Stimulated activated CD8-positive, alpha-beta memory T cell treated with anti-CD3 and anti-CD28 coated beads, Interleukin-2, amount 100 ng/mL, for 1 hour (primary cell): Measurements from ENCODE around the gene PHOX2A.
A peak's percentile ranks its signal among the peaks of the same experiment; 100 is the strongest.

Experiments
- DNase-seq, 2 donors: peaks; one replicate each; pipeline ENCODE4 v3.0.0-alpha.2; 2020; ENCODE audit warnings: low read depth in 2 of 2

The PHOX2A gene

GRCh38 chr11:72233773-72234513, 10.0 kb downstream of the PHOX2A start:
- no peak for DNase-seq

- DNase-seq, result no peak
These were observed 10.8 kb downstream of the PHOX2A start for GRCh38 chr11:72233056-72233772.

GRCh38 chr11:72232260-72233055, 11.5 kb downstream of the PHOX2A start:
- DNase-seq, result no peak

DNA sequence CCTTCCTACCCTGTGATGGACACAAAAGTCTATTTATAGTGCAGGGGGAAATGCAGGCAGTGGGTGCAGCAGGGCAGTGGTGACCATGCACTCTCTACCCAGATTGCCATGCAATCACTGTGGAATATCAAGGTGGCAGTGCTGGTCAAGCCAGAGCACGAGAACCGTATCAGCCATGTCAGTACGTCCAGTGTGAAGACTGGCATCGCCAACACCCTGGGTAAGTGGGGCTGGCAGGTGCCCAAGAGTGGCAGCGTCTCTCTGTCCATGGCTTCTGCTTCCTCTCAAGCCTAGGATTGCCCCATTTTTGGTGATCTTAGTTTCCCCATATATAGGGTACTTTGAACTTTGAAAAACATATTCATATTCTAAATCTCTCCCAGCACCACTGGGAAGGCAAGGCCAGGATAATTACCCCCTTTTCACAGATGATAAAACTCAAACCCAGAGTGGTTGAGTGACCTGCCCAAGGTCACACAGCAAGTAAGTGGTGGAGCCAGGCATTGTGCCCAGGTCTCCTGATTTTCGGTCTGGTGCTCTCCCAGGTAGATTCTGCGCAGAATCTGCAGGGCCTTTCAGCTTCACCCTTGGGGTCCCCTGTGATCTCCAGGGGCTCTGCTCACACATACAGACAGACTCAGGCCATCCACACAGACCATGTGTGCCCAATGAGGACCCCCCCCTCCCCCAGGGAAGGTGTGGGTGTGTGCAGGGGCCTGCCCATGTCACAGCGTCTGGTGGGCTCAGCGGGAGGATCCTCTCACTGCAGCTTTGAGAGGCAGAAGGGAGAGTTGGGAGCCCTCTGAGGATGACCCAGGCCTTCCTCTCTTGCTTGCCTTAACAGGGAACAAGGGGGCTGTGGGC, 12.3 kb downstream of the PHOX2A start:
- DNase-seq, result no peak

- DNase-seq, result no peak
These were observed 13.1 kb downstream of the PHOX2A start for GRCh38 chr11:72230764-72231365.

- DNase-seq, result no peak
These were observed 13.8 kb downstream of the PHOX2A start for GRCh38 chr11:72229925-72230763.

DNA sequence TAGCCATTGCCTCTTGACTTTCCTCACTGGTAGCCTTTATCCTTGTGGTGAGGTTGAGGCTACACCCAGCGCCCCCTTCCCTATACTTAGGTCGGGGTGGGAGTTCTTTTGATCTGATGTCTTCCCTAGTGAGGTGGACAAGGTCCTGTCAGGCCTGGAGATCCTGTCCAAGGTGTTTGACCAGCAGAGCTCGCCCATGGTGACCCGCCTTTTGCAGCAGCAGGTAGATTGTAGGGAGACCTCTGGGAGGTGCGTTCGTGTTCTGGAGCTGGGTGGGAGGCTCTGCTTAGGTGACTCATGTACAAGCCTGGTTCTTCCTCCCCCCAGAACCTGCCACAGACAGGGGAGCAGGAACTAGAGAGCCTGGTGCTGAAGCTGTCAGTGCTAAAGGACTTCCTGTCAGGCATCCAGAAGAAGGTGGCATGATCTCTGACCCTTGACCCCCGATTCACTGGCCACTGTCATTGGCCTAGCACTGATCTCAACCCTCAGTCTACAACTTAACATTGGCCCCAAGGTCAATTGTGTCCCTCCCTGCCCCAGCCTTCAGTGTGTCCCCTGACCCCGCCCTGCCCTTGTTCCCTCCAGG, 14.5 kb downstream of the PHOX2A start:
- DNase-seq, result no peak

DNA sequence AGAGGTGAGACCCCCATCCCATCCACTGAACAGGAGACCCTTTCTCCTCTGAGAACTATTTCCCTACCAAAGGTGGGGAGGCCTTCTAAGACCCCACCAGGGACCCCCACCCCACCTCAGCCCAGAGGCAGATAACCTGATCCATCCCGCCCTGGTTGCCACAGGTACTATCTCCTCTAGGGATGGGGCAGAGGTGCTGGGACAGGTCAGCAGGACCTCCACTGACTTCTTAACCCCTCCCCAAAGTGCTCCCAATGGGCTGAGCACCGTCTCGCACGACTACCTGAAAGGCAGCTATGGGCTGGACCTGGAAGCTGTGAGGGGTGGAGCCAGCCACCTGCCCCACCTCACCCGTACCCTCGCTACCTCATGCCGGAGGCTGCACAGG, 15.1 kb downstream of the PHOX2A start:
- DNase-seq, result no peak

- DNase-seq, result no peak
These were observed 15.6 kb downstream of the PHOX2A start for GRCh38 chr11:72228229-72228843.

- no peak for DNase-seq
These were observed 16.4 kb downstream of the PHOX2A start for GRCh38 chr11:72227316-72228228.

- DNase-seq, result no peak
These were observed 17.3 kb downstream of the PHOX2A start for GRCh38 chr11:72226701-72227100.

DNA sequence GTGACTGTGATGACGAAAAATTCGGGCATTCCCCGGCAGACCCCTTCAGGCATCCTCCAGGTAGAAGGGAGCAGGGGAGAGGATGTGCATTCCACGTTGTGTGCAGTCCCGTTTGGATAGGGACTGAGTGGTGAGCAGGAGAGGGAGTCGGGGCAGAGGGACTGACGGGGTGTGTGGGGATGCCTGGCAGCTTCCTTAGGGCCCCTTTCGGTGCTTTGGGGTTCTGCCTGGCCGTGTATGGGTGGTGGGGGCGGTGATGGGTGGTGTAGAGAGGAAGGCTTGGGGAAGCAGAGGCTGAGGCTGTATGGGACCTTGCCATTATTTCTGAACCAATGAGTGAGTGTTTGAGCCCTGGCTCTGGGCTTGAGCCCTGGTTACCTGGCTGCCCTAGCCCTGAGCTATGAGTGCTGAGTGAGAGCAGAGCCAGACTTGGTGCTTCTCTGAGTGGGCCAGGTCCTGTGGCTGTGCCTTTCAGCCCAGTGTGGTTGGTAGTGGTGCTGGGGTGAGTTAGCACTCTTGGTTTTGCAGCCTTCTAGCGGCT, 18.5 kb downstream of the PHOX2A start:
- no peak for DNase-seq

DNA sequence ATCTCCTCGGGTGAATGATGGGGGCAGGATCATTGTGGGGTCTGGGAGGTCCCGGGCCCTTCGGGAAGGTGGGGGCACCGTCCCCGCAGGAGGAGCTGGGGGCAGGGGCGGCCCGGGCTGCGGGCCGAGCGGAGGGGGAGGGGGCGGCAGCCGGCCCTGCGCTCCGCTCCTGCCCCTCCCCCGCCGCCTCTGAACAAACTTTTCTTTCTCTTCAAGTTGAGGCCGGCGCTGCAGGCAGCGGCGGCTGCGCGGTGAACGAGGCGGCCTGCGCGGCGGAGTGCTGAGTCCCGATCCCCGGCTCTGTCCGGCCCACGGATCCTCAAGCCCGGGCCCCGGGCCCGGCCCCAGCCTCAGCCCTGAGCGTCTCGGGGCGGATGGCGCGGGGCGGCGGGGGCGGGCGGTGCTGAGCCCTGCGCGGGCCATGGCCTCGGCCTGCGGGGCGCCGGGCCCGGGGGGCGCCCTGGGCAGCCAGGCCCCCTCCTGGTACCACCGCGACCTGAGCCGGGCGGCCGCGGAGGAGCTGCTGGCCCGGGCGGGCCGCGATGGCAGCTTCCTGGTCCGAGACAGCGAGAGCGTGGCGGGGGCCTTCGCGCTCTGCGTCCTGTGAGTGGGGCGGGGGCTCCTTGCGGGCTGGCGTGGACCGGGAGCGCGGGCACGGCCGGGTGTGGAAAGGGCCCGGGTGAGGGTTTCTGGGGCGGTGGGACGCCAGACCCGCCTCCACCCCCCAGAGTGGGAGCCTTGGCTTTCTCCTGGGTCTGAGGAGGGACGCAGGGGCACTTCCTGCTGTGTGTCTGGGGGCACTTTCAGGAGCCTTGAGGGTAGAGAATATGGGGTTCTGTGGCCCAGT, 19.2 kb downstream of the PHOX2A start, which contains the start of gene INPPL1:
INPPL1 (plus strand) TSS at position 204 of the 847 bp plus-strand sequence; CDS start at position 422, 218 bp downstream.
- DNase-seq, result no peak

DNA sequence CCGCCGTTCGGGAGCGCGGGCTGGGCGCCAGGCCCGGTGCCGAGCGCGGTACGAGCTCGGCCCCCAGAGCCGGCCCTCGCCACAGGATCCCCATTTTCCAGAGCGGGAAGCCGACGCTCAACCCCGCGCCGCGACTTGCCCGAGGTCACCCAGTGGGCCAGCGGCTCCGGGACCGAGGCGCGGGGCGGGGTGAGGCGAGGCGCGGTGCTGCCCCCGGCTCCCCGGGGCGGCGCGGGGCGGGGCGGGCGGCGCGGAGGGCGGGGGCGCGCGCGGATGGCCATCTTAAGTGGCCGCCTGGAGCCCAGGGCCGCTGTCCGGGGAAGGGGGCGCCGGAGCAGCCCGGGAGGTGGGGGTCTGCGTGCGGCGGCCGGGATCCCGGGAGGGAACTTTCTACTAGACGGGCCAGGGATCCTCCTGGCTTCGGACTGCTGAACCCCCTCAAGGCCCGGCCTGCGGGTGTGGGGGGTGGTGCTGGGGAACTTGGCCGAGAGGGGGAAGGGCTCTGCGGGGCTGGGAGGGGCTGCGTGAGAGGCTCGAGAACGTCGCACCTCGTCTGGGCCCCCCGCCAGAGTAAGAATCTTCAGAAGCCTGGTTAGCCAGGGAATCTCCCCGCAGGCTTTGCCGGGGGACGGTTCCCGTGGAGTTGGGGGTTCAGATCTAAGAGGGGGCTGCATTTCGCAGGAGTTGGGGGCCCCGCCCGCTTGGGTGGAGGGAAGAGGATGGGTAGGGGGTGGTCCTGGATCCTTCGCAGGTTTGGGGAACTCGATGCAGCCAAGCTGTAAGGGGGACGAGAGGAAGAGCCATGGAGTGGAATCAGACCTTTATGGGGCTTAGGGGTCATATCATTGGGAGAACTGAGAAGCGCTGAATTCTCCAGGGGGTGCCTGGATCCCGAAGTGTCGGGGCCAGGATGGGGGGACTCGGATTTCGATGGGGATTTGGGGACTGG, 20.1 kb downstream of the PHOX2A start:
- no peak for DNase-seq

DNA sequence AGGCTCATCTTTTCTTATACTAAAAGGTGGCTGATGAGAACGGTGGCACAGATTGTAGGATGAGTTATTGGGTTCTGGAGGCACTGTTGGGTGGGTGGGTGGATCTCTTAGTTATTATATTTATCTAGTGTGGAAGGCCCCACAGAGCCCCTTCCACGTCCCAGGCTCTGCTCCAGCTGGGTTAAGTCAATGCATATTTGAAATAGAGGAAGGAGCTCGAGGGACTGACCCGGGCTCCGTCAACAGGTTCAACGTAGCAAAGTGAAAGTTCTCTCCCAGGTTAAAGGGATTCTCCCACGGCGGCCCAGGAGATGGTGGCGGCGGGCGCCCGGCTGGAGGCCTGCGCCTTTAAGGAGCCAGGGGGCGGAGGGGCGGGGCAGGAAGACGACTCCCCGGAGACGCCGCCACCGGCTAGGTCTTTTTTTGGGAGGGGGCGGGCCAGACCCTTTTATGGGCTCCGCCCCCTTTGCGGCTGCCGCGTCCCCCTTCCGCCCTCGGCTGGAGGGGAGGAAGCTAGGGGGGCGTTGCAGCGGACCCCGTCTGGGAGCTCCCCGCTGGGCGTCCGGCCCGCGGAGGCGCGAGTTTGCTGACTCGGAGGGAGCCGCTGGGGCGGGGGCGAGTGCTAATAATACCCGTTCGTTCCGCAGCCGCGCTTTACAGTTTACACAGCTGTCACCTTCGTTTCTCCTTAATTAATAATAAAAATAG, 20.9 kb downstream of the PHOX2A start:
- peak; percentile 88 for DNase-seq
